Kidney glomerular epithelial cell (primary cell): ENCODE measurements around the gene SH3PXD2A.
"Not testable (repeated sequence)": the region's sequence is repeated elsewhere in the genome, so short reads cannot be mapped to it uniquely, and the experiment has no call there.

Experiments used
- DNase-seq: peaks from one replicate; lab custom pipeline; 2025; lab: John Stamatoyannopoulos, UW

The SH3PXD2A gene

GRCh38 chr10:103767756-103768155 is 87.6 kb downstream of the SH3PXD2A start:
- DNase-seq: no peak

- peak; percentile 75 for DNase-seq
Observed at GRCh38 chr10:103766751-103767505, 88.4 kb downstream of the SH3PXD2A start.

GRCh38 chr10:103765981-103766380 is 89.4 kb downstream of the SH3PXD2A start:
- DNase-seq: no peak

DNA sequence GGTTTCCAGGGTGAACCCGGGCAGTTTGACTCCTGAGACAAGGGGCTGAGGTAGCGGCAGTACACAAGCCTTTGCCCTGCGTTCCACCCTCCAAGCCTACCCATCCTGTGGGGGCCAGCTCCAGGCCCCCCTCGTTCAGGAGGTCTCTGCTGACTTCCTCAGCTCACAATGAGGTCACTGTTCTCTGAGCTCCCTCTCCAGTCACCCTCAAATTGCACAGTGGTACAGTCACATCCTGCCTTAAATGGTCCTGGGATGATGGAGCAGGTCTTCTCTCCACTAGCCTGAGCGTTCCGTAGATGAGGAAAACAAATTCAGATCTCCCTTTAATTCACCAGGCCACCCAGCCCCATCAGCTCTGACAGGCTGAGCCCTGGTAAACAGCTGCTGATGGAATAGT is 90.2 kb downstream of the SH3PXD2A start:
- no peak for DNase-seq

DNA sequence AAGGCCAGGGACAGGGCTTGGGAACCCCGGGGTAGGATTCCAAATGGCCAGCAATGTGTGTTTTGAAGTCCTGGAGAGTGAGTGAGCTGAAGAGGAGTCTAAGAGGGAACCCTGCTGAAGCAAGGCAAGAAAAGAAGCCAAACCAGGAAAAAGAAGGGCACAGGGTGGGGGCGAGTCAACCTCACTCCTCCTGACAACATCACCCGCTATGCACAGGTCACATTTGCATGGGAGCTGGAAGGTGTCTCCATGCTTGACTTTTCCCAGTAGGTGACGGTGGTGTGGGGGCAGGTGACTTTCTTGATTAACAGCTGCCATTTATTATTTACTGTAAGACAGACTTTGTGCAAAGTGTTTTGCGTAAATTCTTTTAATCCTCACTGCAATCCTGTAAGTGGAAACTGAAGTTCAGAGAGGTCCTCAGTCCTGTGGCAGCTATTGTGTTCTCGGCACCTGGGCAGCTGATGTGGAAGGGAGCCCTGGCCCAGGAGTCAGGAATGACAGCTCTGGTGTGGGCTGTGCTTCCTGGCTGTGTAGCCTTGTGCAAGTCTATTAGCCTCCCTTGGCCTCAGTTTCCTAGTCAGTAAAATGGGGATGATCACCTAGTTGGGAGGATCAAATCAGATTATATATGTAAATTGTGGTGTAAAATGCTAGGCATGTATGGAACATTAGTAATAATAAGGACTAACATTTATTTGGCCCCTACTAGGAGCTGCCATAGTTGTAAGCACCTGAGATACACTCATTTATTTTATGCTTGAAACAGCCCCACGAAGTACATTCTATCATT is 90.9 kb downstream of the SH3PXD2A start:
- DNase-seq: no peak

DNA sequence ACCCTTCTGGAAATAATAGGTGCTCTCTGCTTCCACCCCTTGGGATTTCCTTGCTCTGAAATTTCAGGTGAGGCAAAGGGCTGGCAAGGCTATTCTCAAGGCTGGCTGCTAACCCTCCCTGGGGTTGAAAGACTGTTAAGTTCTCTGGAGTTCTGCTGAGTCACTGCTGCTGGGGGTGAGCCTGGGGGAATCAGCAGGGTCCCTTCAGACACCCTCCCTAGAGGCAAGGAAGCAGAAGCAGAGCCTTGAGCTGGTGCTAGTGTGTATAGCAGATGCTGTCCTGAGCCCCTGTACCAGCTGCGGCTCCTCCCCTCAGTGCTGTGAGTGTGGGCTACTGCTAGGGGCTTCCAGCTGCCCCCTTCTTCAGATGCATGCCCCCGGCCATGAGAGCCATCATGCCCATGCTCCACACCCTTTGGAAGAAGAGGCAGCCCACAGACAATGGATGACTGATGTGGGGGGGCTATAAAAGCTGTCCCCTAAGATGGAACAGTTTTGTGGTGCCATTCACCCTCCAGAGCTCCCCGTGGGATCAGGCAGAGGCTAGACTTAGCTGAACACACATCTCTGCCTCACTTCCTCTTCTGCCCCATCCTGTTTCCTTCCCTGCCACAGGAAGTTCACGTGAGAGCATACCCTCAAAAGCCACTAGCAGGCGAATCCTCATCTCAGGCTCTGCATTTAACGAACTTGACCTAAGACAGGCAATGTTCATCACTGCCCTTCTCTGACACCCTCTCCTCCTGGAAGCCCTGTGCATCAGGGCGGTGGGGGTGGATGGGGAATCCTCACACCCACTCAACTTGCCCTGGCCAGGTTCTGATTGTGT is 91.8 kb downstream of the SH3PXD2A start:
- no peak for DNase-seq

DNA sequence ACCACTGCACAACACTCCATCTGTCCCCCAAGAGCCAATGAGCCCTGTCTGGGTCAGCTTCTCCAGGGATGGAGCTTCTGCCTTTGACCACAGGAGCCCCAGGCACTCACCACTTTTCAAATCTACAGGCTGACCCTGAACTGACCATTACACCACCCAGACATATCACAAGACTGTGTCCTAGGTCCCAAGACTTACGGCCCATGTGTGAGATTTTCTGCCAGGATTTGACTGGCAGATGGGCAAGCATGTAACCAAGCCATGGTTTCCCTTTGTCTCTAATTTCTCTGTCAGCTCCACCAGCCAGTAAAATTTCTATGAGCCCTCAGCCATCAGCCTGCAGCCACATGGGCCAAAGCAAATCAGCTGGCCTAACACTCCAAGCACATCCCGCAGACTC is 92.5 kb downstream of the SH3PXD2A start:
- no peak for DNase-seq

DNA sequence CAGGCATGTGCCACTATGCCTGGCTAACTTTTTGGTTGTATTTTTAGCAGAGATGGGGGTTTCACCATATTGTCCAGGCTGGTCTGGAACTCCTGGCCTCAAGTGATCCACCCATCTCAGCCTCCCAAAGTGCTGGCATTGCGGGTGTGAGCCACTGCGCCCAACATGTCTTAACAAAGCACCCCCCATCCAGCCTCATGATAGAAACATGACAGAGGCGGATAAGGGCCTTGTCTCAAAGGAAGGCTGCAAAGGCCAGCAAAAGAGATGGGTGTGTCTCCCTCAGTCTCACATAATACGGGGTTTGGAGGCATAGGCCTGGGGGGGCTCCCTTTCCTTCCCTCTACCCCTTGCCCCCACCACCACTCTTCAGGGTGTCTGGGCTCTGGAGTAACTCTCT is 93.2 kb downstream of the SH3PXD2A start:
- DNase-seq: no peak

GRCh38 chr10:103761075-103761920 is 94.1 kb downstream of the SH3PXD2A start:
- DNase-seq: no peak

DNA sequence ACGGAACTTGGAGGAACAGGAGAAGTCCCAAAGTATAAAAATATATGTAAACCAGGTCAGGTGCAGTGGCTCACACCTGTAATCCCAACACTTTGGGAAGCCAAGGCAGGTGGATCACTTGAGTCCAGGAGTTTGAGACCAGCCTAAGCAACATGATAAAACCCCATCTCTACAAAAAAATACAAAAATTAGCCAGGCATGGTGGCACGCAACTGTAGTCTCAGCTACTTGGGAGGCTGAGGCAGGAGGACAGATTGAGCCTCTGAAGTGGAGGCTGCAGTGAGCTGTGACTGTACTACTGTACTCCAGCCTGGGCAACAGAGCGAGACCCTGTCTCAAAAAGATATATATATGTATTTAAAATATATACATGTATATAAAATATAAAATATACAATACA is 95.1 kb downstream of the SH3PXD2A start:
- not testable (repeated sequence) for DNase-seq

- peak; percentile 38 for DNase-seq
Observed at GRCh38 chr10:103759100-103759781, 96.1 kb downstream of the SH3PXD2A start.

- peak; percentile 54 for DNase-seq
Observed at GRCh38 chr10:103758294-103758681, 97.1 kb downstream of the SH3PXD2A start.

GRCh38 chr10:103757531-103758293 is 97.7 kb downstream of the SH3PXD2A start:
- no peak for DNase-seq

- no peak for DNase-seq
Observed at GRCh38 chr10:103756277-103756869, 99.0 kb downstream of the SH3PXD2A start.

DNA sequence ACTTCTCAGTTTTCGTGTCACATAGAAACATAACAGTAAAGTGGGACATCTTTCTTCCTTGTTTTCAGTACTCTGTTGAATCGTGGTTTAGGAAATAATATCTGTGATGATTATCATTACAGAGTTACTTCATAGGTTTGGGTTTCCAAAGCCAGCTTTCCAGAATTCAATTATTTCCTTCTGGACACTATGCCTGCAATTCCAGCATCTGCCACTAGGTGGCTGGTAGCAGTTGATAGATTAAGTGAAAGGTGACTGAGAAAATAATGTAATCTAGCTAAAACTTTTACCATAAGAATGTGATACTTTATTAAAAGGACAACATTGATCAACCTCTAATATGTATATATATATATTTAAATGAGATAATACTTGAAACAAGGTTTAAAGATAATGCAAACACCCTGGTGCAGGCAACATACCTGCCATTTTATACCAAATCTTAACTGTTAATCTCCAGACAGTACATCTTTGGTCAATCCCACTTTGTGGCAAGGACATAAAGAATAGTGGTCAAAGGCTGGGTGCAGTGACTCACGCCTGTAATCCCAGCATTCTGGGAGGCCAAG is 102.6 kb downstream of the SH3PXD2A start:
- no peak for DNase-seq

GRCh38 chr10:103751667-103752290 is 103.6 kb downstream of the SH3PXD2A start:
- DNase-seq: no peak

- DNase-seq: no peak
Observed at GRCh38 chr10:103750836-103751235, 104.5 kb downstream of the SH3PXD2A start.

DNA sequence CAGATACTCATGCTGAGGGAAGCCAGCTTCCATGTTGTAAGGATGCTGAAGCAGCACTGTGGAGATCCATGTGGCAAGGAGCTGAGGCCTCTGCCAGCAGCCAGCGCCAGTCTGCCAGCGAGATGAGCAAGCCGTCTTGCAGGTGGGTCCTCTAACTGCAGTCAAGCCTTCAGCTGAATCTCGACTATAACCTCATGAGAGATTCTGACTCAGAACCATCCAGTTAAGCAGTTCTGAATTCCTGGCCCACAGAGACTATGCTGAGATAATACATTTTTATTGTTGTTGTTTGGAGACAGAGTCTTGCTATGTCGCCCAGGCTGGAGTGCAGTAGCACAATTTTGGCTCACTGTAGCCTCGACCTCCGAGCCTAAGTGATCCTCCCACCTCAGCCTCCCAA is 105.6 kb downstream of the SH3PXD2A start:
- no peak for DNase-seq

DNA sequence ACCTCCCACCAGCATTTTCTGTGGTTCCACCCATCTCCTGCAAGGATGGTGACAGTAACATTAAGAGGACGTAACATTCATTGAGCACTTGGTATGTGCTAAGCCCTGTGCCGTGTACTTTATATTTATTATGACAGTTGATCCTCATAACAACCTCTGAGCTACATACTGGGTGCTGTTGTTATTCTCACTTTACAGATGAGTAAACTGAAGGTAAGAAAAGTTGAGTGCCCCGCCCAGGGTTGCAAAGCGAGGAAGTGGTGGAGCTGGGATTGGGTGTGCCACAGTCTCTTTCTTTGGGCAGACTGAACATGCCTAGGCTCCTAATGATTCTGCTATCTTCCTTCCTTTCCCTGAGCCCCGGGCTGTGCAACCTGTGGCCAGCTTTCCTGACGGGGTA is 107.4 kb downstream of the SH3PXD2A start:
- no peak for DNase-seq
